HG03095 (cell line): ENCODE measurements around the gene EVL.

ENCODE experiments used
- ATAC-seq: cut with Tn5 transposase; IDR thresholded peaks from one replicate; pipeline ENCODE4 v1.9.1; 2021; ENCODE audit warnings: moderate library complexity; ENCODE audit not compliant: unreplicated experiment

EVL gene

GRCh38 chr14:100080206-100080605, 15.0 kb downstream of the EVL start:
- no peak for ATAC-seq

- no peak for ATAC-seq
Measured at GRCh38 chr14:100081997-100082625, 16.9 kb downstream of the EVL start.

- no peak for ATAC-seq
Measured at GRCh38 chr14:100082723-100083122, 17.5 kb downstream of the EVL start.

GRCh38 chr14:100083706-100084105, 18.5 kb downstream of the EVL start:
- ATAC-seq = no peak

DNA sequence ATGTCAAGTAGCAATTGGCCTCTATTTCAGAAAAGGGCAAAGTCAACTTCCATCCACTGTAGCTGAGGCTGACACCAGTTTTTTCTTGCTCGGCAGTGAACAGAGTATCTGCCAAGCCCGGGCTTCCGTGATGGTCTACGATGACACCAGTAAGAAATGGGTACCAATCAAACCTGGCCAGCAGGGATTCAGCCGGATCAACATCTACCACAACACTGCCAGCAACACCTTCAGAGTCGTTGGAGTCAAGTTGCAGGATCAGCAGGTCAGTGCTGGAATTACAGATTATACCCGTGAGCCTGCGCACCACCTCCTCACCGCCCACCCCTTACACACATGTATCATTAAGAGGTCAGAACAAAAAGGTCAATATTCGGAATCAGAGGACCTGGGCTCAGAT, 19.4 kb downstream of the EVL start:
- no peak for ATAC-seq

DNA sequence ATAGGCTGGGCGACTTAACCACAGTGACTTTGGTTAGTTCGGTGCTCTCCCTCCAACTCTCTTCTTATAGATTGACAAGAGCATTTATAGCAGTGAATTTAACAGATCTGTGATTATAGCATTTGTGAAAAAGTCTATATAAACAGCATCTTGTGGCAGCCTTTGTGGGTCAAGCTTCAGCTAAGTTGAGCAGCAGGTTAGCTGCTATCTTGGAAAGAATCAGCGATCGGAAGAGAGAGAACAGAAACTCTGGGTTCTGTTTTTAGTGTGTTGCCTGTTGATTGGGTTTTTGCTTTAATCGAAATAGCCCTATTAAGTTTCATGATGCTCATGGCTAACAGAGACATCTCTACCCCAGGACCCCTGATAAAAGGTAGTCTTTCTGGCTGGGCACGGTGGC, 20.2 kb downstream of the EVL start:
- ATAC-seq = no peak

DNA sequence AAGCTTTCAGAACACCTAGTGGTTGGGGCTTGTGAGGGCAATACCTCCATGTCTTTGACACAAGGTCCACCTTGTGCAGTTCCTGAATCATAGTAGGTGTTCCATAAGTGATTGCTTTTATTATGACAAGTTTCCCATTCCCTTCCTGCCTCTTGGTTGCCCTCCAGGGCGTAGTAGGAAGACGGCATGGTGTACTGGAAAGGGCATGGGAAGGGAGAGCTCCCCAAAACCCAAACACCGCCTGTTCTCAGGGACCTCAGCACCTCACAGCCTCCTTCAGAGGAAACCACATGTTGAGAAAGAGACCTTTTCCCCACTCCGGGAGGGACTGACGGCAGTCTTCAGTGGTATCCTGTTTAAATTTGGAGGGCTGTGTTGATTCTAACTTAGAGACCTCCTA, 21.1 kb downstream of the EVL start:
- ATAC-seq = no peak

DNA sequence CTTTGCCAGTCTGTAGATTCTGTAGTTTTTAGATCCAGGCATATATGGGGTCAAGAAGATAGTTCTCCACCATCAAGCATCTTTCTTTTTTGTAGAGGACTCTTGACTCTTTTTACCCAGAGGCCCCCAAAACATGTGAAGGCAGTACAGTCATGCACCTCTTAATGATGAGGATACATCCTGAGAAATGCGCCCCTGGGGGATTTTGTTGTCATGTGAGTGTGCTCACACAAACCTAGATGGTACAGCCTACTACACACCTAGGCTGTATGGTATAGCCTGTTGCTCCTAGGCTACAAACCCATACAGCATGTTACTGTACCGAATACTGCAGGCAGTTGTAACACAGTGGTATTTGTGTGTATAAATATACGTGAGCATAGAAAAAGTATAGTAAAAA, 23.0 kb downstream of the EVL start:
- ATAC-seq = no peak

- no peak for ATAC-seq
Measured at GRCh38 chr14:100091386-100091785, 26.2 kb downstream of the EVL start.

DNA sequence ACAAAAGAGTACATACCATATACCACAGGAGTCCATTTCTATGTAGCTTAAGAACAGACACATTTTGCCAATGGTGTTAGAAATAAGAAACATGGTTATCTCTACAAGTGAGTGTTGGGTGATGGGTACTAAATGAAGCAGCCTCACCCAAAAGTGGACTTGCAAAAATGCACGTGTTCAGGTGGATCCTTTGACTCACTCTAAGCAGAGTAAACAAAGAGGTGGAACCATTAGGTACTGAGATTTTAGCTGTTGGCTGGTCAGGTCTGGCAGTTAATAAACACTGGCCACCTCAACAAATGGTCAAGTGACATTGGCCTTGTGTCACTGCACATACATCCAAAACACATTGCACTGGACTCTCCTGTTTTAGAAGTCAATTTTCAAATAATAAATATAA, 27.6 kb downstream of the EVL start:
- no peak for ATAC-seq

GRCh38 chr14:100093319-100093718, 28.1 kb downstream of the EVL start:
- ATAC-seq = no peak

GRCh38 chr14:100096656-100097055, 31.4 kb downstream of the EVL start:
- no peak for ATAC-seq

GRCh38 chr14:100098171-100098570, 32.9 kb downstream of the EVL start:
- no peak for ATAC-seq

DNA sequence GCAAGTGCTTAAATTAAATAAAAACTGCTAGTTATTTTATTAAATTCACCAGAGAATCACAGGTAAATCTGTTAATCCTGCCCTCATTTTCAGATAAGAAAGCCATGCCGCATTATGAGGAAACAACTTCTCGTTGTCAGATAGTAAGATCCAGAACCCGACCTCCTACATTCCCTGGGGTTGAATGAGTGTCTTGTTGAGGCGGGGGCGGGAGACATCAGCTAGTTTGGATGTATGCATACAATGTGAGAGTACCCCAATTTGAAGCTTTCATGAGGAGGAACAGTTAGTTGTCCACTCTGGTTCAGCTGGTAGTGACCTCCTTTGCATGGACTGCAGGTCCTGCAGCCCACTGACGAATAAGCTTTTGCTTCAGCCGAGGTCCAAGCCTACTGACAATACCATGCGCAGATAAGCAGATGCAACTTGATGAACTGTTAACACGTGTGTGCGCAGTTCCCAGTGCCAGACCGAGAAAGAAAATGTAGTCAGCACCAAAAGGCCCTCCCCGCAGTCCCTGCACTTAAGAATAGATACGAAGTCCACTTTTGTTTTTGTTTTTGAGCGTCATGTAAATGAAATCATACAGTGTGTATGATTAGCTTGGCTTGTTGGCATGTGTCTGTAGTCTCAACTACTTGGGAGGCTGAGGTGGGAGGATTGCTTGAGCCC, 34.9 kb downstream of the EVL start:
- ATAC-seq = no peak

DNA sequence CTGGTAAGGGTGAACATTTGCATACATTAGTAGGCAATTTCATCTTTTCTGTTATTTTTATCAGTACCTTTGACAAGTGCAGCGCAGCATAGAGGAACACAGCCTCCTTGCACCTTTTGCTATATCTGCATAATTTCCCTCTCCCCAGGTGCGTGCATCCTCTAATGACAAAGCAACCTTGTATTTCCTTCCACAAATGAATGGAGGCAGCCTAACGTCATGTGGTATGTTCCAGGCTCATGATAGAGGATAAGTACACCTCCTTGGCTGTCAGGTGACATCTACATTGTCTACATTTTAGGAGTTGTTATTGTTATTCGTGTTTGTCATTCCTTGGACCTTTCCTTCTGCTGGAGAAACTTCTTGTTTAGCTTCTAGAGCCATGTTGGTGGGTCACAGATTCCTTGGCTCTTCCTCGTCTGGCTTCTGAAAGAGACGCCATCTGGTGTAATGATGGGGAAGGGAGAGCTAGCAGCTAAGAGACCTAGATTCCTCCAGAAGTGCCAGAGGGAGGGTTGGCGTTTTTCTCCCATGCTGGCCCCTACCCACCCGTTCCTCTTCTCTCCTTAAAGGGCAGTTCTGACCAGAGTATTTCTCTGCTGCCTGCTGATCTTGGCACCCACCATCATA, 37.0 kb downstream of the EVL start:
- ATAC-seq = no peak

DNA sequence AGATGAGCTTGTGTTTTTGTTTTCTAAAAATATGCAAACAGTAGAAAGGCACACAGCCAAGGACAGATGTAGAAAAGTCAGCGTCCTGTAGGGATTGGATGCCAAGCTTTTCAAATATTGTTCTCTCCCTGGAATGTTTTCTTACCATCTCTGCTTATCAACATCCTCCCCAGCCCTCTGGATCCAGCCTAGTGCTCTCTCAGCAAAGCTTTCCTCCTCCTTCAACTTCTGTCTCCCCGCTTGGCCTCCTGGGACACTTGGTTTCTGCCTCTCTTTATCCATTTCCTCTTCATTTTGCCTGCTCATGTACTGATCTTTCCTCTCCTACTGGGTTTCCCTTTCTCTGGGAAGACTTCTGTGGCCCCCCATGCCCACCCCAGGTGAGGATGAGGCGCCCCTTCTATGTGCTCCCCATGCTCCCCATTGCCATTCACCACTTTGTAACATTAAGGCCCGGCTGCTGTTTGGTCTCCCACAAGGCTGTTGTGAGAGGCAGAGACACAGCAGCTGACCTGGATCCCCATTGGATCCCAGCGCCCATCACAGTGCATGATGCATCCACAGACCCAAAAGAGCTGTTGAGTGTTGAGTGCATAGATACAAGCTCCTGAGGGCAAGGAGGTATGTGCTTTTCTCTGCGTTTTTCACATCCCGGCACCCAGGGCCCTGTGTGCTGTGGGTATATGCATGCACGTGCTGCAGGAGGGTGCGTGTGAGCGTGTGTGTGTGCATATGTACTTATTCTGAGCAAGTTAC, 38.2 kb downstream of the EVL start:
- ATAC-seq = no peak

GRCh38 chr14:100104006-100104352, 38.8 kb downstream of the EVL start:
- ATAC-seq = no peak

DNA sequence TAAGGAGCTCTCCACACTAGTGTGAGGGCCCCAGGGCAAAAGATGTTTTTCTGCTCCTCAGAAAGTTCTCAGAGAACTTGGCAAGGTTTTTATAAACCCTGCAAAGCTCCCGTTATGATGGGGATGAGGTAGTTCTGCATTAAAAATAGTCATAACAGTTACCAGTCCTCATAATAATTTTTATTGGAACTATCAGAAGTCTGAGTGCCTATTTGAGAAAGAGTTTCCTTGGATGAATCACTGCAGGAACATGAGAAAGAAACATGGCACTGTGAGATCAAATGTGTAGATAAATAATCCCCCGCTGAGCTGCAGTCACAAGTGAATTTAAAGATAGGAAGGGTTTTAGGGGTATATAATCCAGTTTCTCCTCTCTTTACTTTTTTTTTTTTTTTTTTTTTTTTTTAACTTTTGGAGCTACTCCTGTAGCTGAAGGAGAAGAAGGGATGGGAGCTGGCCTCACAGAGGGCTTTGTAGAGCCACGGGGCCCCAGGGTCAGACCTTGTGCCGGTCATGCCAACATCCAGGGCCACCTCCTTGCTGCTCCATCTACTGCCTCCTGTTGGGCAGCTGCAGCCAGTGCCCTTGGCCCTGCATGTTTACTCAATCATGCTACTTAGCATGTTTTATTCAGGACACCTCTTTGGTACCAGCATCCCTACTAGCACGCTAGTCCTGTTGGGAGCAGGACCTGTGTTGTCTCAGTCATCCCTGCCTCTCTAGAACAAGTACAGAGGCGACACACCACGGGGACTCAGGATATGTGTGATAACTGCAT, 39.5 kb downstream of the EVL start:
- ATAC-seq = no peak

DNA sequence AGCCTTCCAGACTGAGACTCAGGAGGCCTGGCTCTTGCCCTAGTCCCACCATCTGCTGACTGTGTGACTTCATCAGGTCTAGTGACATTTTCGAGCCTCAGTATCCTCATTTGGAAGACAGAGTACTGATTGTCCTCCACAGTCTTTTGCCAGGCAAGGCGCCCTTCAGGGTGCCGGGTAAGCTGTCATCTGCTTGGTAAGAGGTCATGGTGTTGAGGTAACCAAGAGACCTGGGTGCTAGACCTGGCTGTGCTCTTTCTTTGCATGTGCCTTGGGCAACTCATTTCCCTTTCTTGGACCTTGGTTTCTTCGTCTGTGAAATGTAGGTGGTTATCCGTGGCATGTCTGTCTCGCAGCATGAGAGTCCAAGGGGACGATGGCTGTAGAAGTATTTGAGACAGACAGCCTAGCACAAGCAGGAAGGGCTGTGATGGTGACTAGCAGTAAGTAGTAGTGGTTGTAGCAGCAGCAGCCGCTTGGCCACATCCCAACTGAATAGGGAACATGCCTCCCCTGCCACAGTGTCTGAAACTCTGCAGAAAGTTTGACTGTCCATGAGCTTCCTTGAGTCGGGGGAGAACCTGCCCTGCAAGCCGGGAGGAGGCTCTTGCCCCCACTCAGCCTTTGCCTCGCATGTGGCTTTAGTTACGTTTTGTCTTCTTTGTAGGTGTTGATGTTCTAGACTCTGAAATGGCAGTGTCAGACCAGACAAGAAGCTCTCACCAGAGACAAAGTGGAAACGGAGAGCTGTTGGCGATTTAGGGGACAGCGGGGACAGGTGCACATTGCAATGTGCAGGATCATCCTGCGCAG, 40.3 kb downstream of the EVL start:
- no peak for ATAC-seq
